Uterus (tissue), 2 donors: ENCODE measurements around the gene SIM2.

Experiments
- CTCF ChIP-seq, 4 experiments: fragments of 200-600 bp in 2 of 4; fragments of 450-650 bp in 2 of 4; sonication (generic) in 2 of 4; IDR thresholded peaks; one replicate each; pipeline ENCODE4 v1.5.1; 2016 to 2019; ENCODE audit warnings: antibody characterized with exemption in 4 of 4, mild to moderate bottlenecking in 2 of 4, moderate library complexity in 1 of 4
- POLR2A ChIP-seq, 2 donors: fragments of 450-650 bp; IDR thresholded peaks; one replicate each; pipeline ENCODE4 v1.6.1; 2016; ENCODE audit warnings: antibody characterized with exemption in 2 of 2, mild to moderate bottlenecking in 1 of 2, moderate library complexity in 1 of 2

GRCh38 chr21:36727866-36728265 is 29.0 kb downstream of the SIM2 start:
- TF ChIP-seq CTCF (IDR thresholded peaks at IDR 0.05) (no peak), POLR2A (IDR thresholded peaks at IDR 0.05) (no peak)
